B cell (primary cell): Measurements from ENCODE around the gene PNPO.

ENCODE experiments used
- CTCF ChIP-seq: fragments of 200-600 bp; IDR thresholded peaks from one replicate; pipeline ENCODE4 v1.8.0; 2022; ENCODE audit warnings: antibody characterized with exemption, mild to moderate bottlenecking
- EZH2 ChIP-seq: IDR thresholded peaks from 2 replicates; pipeline ENCODE4 v1.6.1; 2012; ENCODE audit warnings: borderline replicate concordance, low read depth, mild to moderate bottlenecking, moderate library complexity, low read length; ENCODE audit not compliant: insufficient read depth, poor library complexity, severe bottlenecking

GRCh38 chr17:47949197-47949759 lies 7.9 kb downstream of the PNPO start:
- TF ChIP-seq CTCF (peak; percentile 89), EZH2 (no peak)
